GM19023 (cell line): ENCODE results near the gene ATE1.
"Not testable (repeated sequence)": the region's sequence is repeated elsewhere in the genome, so short reads cannot be mapped to it uniquely, and the experiment has no call there.

ENCODE experiments used
- ATAC-seq: cut with Tn5 transposase; IDR thresholded peaks from one replicate; pipeline ENCODE4 v1.9.1; 2021; ENCODE audit warnings: mild to moderate bottlenecking, moderate library complexity; ENCODE audit not compliant: unreplicated experiment

ATE1 gene

GRCh38 chr10:121927841-121928527 lies at the start of gene ATE1:
TSS of gene ATE1 (minus strand) at chr10:121928031. CDS start at chr10:121927949, 82 bp downstream.
- ATAC-seq = peak; percentile 83

- ATAC-seq = no peak
Observed at GRCh38 chr10:121976607-121977006, 48.8 kb upstream of the ATE1 start.

- peak; percentile 5 for ATAC-seq
Observed at GRCh38 chr10:121975295-121976086, 47.7 kb upstream of the ATE1 start.

- peak; percentile 79 for ATAC-seq
Observed at GRCh38 chr10:121974535-121975294, 46.9 kb upstream of the ATE1 start, which contains the start of gene NSMCE4A. TSS of gene NSMCE4A (minus strand) at chr10:121975217. CDS start at chr10:121975165, 52 bp downstream.

- ATAC-seq = no peak
Observed at GRCh38 chr10:121974019-121974534, 46.2 kb upstream of the ATE1 start.

- ATAC-seq = not testable (repeated sequence)
Observed at GRCh38 chr10:121969086-121969485, 41.3 kb upstream of the ATE1 start.

- ATAC-seq = no peak
Observed at GRCh38 chr10:121965996-121966395, 38.2 kb upstream of the ATE1 start.

GRCh38 chr10:121961456-121961855 lies 33.6 kb upstream of the ATE1 start:
- no peak for ATAC-seq

GRCh38 chr10:121959671-121960070 lies 31.8 kb upstream of the ATE1 start:
- no peak for ATAC-seq

- no peak for ATAC-seq
Observed at GRCh38 chr10:121956111-121957061, 28.6 kb upstream of the ATE1 start.

- ATAC-seq = no peak
Observed at GRCh38 chr10:121952226-121952625, 24.4 kb upstream of the ATE1 start.

GRCh38 chr10:121949451-121949850 lies 21.6 kb upstream of the ATE1 start:
- ATAC-seq = no peak

GRCh38 chr10:121949049-121949448 lies 21.2 kb upstream of the ATE1 start:
- ATAC-seq = no peak

GRCh38 chr10:121947343-121948330 lies 19.8 kb upstream of the ATE1 start:
- ATAC-seq = no peak

GRCh38 chr10:121942749-121943416 lies 15.1 kb upstream of the ATE1 start:
- no peak for ATAC-seq

- no peak for ATAC-seq
Observed at GRCh38 chr10:121941532-121941931, 13.7 kb upstream of the ATE1 start.

- no peak for ATAC-seq
Observed at GRCh38 chr10:121936295-121936694, 8.5 kb upstream of the ATE1 start.

GRCh38 chr10:121935702-121936101 lies 7.9 kb upstream of the ATE1 start:
- ATAC-seq = no peak
